Skin of body (tissue), 2 donors: ENCODE results near the gene FSTL5. TPM values are rescaled to one million over a fixed set of nuclear protein-coding genes. Genes with fewer than 3 reads are reported as not detected.
A peak's percentile ranks its signal among the peaks of the same experiment; 100 is the strongest.

Experiments
- DNase-seq: peaks from one replicate; lab custom pipeline; 2025; lab: John Stamatoyannopoulos, UW
- total RNA-seq: library from RNA; depleted of rRNA; stranded (reverse); fragments of >200 nt; gene quantifications from one replicate; pipeline ENCODE4 v1.2.3, GENCODE V29; 2014

FSTL5 gene
- total RNA-seq, 1 donor from 2014 or later: 4.9 TPM

GRCh38 chr4:161714022-161714751 lies 449.6 kb downstream of the FSTL5 start:
- no peak for DNase-seq

GRCh38 chr4:161704653-161705052 lies 459.1 kb downstream of the FSTL5 start:
- no peak for DNase-seq

GRCh38 chr4:161704040-161704439 lies 459.8 kb downstream of the FSTL5 start:
- no peak for DNase-seq

GRCh38 chr4:161702287-161702686 lies 461.5 kb downstream of the FSTL5 start:
- no peak for DNase-seq

GRCh38 chr4:161696944-161697343 lies 466.9 kb downstream of the FSTL5 start:
- no peak for DNase-seq

- DNase-seq: no peak
These were observed 483.7 kb downstream of the FSTL5 start for GRCh38 chr4:161680146-161680545.

- no peak for DNase-seq
These were observed 499.1 kb downstream of the FSTL5 start for GRCh38 chr4:161664740-161665139.

- no peak for DNase-seq
These were observed 500.0 kb downstream of the FSTL5 start for GRCh38 chr4:161663844-161664243.

GRCh38 chr4:161658676-161659075 lies 505.1 kb downstream of the FSTL5 start:
- DNase-seq: no peak

- DNase-seq: no peak
These were observed 506.2 kb downstream of the FSTL5 start for GRCh38 chr4:161657616-161658015.

- DNase-seq: no peak
These were observed 507.2 kb downstream of the FSTL5 start for GRCh38 chr4:161656594-161656993.

- DNase-seq: no peak
These were observed 508.7 kb downstream of the FSTL5 start for GRCh38 chr4:161655148-161655547.

- DNase-seq: no peak
These were observed 510.1 kb downstream of the FSTL5 start for GRCh38 chr4:161653697-161654096.

- DNase-seq: peak; percentile 53
These were observed 512.2 kb downstream of the FSTL5 start for GRCh38 chr4:161651586-161651985.

GRCh38 chr4:161650812-161651211 lies 513.0 kb downstream of the FSTL5 start:
- DNase-seq: no peak

- DNase-seq: no peak
These were observed 516.0 kb downstream of the FSTL5 start for GRCh38 chr4:161647757-161648156.

GRCh38 chr4:161642708-161643107 lies 521.1 kb downstream of the FSTL5 start:
- no peak for DNase-seq

GRCh38 chr4:161629694-161630441 lies 533.9 kb downstream of the FSTL5 start:
- no peak for DNase-seq

GRCh38 chr4:161604516-161605300 lies 559.1 kb downstream of the FSTL5 start:
- DNase-seq: no peak

GRCh38 chr4:161601011-161601410 lies 562.8 kb downstream of the FSTL5 start:
- DNase-seq: no peak

- no peak for DNase-seq
These were observed 568.5 kb downstream of the FSTL5 start for GRCh38 chr4:161595230-161595771.

GRCh38 chr4:161585011-161585410 lies 578.8 kb downstream of the FSTL5 start:
- DNase-seq: no peak
